Ovary (tissue), 9 donors: Measurements from ENCODE around the gene SEMA6A. TPM values are rescaled to one million over a fixed set of nuclear protein-coding genes. Genes with fewer than 3 reads are reported as not detected.

ENCODE experiments used
- DNase-seq, 5 donors: peaks; one replicate each; pipeline ENCODE4 v3.0.0-alpha.2; 2019 to 2020
- H3K27ac ChIP-seq, 2 donors: fragments of 200-600 bp; one replicate each; pipeline versions ENCODE4 v1.5.1 to v1.8.0; 2019 to 2022
- H3K27me3 ChIP-seq: fragments of 200-600 bp; one replicate; pipeline ENCODE4 v1.8.0; 2022
- H3K36me3 ChIP-seq: fragments of 200-600 bp; sonication (generic); one replicate; pipeline ENCODE4 v1.5.1; 2019
- H3K4me1 ChIP-seq: one replicate; pipeline ENCODE4 v1.8.1; 2013; ENCODE audit warnings: mild to moderate bottlenecking, moderate library complexity; ENCODE audit not compliant: insufficient read depth
- H3K4me3 ChIP-seq: fragments of 200-600 bp; sonication (generic); one replicate; pipeline ENCODE4 v1.5.1; 2017
- H3K9me3 ChIP-seq, 2 donors: fragments of 200-600 bp in 1 of 2; sonication (generic) in 1 of 2; one replicate each; pipeline versions ENCODE4 v1.5.1 to v1.8.1; 2013 to 2019; ENCODE audit warnings: mild to moderate bottlenecking in 1 of 2, moderate library complexity in 1 of 2
- EP300 ChIP-seq: sonication (generic); formaldehyde crosslinking; IDR thresholded peaks from one replicate; pipeline ENCODE4 v1.6.1; 2017; ENCODE audit warnings: antibody characterized with exemption
- POLR2A ChIP-seq: fragments of 450-650 bp; IDR thresholded peaks from one replicate; pipeline ENCODE4 v1.6.1; 2017; ENCODE audit warnings: antibody characterized with exemption, mild to moderate bottlenecking, moderate library complexity
- WGBS, 3 donors: extraction: QIAGEN DNeasy Blood & Tissue Kit in 1 of 3; methylation state at CpG; one replicate each; pipeline versions ENCODE4 v1.1.5 to v1.1.7; 2013 to 2017; 5-methylcytosine and 5-hydroxymethylcytosine counted together
- intact Hi-C, 4 donors: fragments of 100-400 bp; cut with DNase I; formaldehyde crosslinking; loops; one replicate each; pipeline versions ENCODE4 v1.11.0 to v1.15.1; 2022 to 2023
- polyA plus RNA-seq, 2 donors: library from polyadenylated mRNA; stranded (reverse); fragments of 200-250 nt in 1 of 2; fragments of 350-450 nt in 1 of 2; fragmentation: Illumina TruSeq in 1 of 2; extraction: RNeasy Lipid Tissue Mini Kit (QIAGEN cat#74804) in 1 of 2; gene quantifications; one replicate each; pipeline ENCODE4 v1.2.3, GENCODE V29; 2013 to 2014
- total RNA-seq, 7 donors: library from RNA; depleted of rRNA in 2 of 7; stranded (reverse); fragments of >200 nt in 2 of 7; fragmentation: NEBNext Ultra II Directional in 3 of 7; extraction: Animal tissue kit (Norgen Biotek cat#: 25700) in 3 of 7; gene quantifications; one replicate each; pipeline versions ENCODE4 v1.1.0 to v1.2.4, GENCODE V29; 2016 to 2023
- TF ChIP-seq, protein P1 (sequence below), 3 donors: fragments of 450-650 bp in 2 of 3; fragments of 200-600 bp in 1 of 3; IDR thresholded peaks; one replicate each; pipeline versions ENCODE4 v1.5.1 to v1.8.0; 2016 to 2022; ENCODE audit warnings: antibody characterized with exemption in 3 of 3, mild to moderate bottlenecking in 1 of 3
- donor health status: DM: no; HTN: no; CAD: no; lungs with moderate emphysema.
- donor health status: DM: no; HTN: no; CAD: no.
- donor health status: Bipolar disorder and iron deficiency.
- donor health status: DM: yes; HTN: yes; CAD: no.
- donor health status: DM: no; HTN: no; CAD: no.
- donor health status: DM: yes; HTN: yes; CAD: no.

SEMA6A gene
- total and polyA plus RNA-seq, 9 donors: 5.7 to 57.1 (median 26.3) TPM

DNA sequence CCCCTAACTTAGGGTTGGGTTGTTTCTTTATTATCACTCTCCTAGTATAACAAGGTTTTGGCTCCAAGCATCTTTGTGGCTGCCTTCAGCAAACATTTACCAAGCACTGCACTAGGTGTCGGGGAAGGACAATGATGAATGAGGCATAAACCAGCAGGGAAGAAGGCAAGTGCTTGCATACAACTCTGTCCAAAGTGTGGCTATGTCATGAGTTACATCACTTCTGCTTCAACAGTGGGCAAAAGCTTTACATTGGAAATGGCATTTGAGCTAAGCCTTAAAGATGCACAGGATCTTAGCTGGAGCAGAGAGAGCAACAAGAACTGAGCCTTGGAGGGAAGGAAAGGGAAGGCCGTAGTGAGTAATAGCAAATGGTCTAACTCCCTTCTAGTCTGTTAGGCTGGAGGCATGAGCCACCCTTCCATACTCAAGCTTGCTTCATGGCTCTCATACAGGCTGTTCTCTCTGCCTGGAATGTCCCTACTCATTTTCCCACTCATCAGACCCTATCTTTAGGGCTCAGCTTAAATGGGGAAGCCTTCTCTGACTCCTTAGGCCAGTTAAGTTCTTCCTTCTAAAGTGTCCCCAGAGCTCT, 121.8 kb downstream of the SEMA6A start:
- Histone ChIP-seq H3K9me3 (no peaks in the 10 kb centered on the region), H3K4me3 (no peak overlapping the region), H3K27me3 (no peaks in the 10 kb centered on the region), H3K27ac (no peak overlapping the region), H3K36me3 (no peaks in the 10 kb centered on the region), H3K4me1 (peaks cover 1% of the 10 kb centered on the region)
- TF ChIP-seq EP300: no peak
- TF ChIP-seq, protein P1, sequence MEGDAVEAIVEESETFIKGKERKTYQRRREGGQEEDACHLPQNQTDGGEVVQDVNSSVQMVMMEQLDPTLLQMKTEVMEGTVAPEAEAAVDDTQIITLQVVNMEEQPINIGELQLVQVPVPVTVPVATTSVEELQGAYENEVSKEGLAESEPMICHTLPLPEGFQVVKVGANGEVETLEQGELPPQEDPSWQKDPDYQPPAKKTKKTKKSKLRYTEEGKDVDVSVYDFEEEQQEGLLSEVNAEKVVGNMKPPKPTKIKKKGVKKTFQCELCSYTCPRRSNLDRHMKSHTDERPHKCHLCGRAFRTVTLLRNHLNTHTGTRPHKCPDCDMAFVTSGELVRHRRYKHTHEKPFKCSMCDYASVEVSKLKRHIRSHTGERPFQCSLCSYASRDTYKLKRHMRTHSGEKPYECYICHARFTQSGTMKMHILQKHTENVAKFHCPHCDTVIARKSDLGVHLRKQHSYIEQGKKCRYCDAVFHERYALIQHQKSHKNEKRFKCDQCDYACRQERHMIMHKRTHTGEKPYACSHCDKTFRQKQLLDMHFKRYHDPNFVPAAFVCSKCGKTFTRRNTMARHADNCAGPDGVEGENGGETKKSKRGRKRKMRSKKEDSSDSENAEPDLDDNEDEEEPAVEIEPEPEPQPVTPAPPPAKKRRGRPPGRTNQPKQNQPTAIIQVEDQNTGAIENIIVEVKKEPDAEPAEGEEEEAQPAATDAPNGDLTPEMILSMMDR (IDR thresholded peaks at IDR 0.05): no peak
- TF ChIP-seq POLR2A: no peak
- WGBS, 3 donors: 96 to 100% (median 99%) methylated on average over 2 of the region's 2 CpGs
- DNase-seq: no peak
- intact Hi-C loops: no loop called here

DNA sequence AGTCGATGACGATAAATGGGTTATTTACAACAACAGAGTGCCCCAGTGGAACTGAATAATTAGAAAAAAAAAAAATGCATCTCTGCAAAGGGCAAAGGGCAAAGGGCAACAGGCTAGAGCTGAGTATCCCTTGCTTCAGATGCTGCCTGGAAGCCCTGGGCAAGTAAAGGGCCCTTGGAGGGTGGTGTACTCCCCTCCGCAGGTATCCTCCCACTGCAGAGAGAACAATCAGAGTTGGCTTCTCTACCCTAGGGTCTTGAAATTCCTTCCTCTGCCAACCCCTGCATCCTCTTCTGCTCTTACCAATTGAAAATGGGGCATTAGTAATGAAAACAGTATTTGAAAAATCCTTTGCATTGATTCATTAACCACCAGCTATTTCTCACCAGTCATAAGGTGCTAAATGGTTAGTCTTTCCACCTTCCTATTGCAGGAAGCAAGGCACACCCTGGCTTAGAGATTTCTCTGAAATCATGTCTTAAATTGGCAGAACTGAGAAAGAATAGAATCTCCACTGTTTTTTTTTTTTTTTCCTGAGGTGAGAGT, 122.6 kb downstream of the SEMA6A start:
- no peaks in the 10 kb centered on the region for H3K36me3 ChIP-seq
- intact Hi-C loops: no loop called here
- H3K9me3 ChIP-seq: no peaks in the 10 kb centered on the region
- no peak overlapping the region for H3K4me3 ChIP-seq
- peaks cover 1% of the 10 kb centered on the region for H3K4me1 ChIP-seq
- TF ChIP-seq EP300: no peak
- TF ChIP-seq, protein P1 (IDR thresholded peaks at IDR 0.05): no peak
- no peak for TF ChIP-seq POLR2A
- WGBS, 3 donors: 75 to 91% (median 88%) methylated on average over 3 of the region's 3 CpGs
- H3K27ac ChIP-seq: no peak overlapping the region
- DNase-seq: no peak
- H3K27me3 ChIP-seq: no peaks in the 10 kb centered on the region

DNA sequence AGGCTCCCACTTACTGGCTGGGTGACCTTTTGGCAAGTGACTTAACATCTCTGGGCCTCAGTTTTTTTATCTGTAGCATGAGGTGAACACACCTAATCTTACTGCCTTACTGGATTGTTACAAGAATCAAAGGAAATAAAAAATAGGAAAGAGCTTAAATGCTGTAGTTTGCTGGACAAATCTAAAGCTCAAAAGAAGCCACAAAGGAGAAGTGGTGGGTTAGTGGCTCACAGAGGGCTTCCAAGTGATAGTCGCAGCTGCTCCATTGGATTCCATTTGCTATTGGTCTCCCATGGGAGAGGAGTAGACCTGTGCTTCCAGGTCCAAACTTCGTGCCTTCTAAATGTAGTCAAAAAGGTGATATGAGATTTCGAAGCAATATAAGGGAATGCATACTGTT, 123.6 kb downstream of the SEMA6A start:
- WGBS, 3 donors: 96 to 99% (median 99%) methylated on average over 3 of the region's 3 CpGs
- no peak for DNase-seq
- TF ChIP-seq EP300: no peak
- TF ChIP-seq, protein P1 (IDR thresholded peaks at IDR 0.05): no peak
- TF ChIP-seq POLR2A: no peak
- no peaks in the 10 kb centered on the region for H3K9me3 ChIP-seq
- no peak overlapping the region for H3K27ac ChIP-seq
- H3K4me3 ChIP-seq: no peak overlapping the region
- no peaks in the 10 kb centered on the region for H3K27me3 ChIP-seq
- no peaks in the 10 kb centered on the region for H3K36me3 ChIP-seq
- intact Hi-C loops: no loop called here
- peaks cover 1% of the 10 kb centered on the region for H3K4me1 ChIP-seq

- intact Hi-C loops: no loop called here
- 77 to 79% (median 78%) methylated on average over 3 of the region's 3 CpGs for WGBS, 3 donors
- Histone ChIP-seq H3K27ac (no peak overlapping the region), H3K4me1 (no peaks in the 10 kb centered on the region), H3K9me3 (no peaks in the 10 kb centered on the region), H3K27me3 (no peaks in the 10 kb centered on the region), H3K4me3 (no peak overlapping the region), H3K36me3 (no peaks in the 10 kb centered on the region)
- TF ChIP-seq, protein P1 (IDR thresholded peaks at IDR 0.05): no peak
- no peak for TF ChIP-seq EP300
- no peak for TF ChIP-seq POLR2A
- no peak for DNase-seq
These were observed 125.2 kb downstream of the SEMA6A start for GRCh38 chr5:116449458-116449857.
